K562 (cell line): Measurements from ENCODE around the gene SLC22A4. TPM values are rescaled to one million over a fixed set of nuclear protein-coding genes. Genes with fewer than 3 reads are reported as not detected.

Source experiments
- ATAC-seq: fragments of 200-7000 bp; cut with Tn5 transposase; 3 replicates; pipeline ENCODE4 v1.9.1; 2020; ENCODE audit warnings: moderate library complexity
- BruUV-seq: library from RNA; stranded (reverse); fragments of 400-500 nt; replicated peaks from 2 replicates; lab custom pipeline; 2021; lab: Mats Ljungman, UMichigan
- CTCF ChIA-PET: fragments of 300-600 bp; formaldehyde crosslinking; extraction: SDS; loops from one replicate; lab custom pipeline; 2021; ENCODE audit warnings: low intra/inter-chr PET ratio; lab: Yijun Ruan, JAX
- POLR2A ChIA-PET: fragments of 300-600, 350-650 bp; sonication (Branson Sonifier 250); formaldehyde crosslinking; extraction: SDS; loops from one replicate; lab custom pipeline; 2021; ENCODE audit warnings: antibody characterized with exemption, inconsistent platforms; lab: Yijun Ruan, JAX
- DNase-seq, 4 experiments: peaks; one replicate each; pipeline versions ENCODE4 v3.0.0 to v3.0.0-alpha.2; 2011 to 2018; ENCODE audit warnings: low spot score in 3 of 4, mixed read lengths in 3 of 4; ENCODE audit errors: extremely low read depth in 1 of 4
- FAIRE-seq: peaks from 2 replicates; lab custom pipeline; 2011; peaks lifted over from hg19 to GRCh38; lab: Jason Lieb, UNC
- H2AFZ ChIP-seq: 2 replicates; pipeline ENCODE4 v1.6.0; 2011; ENCODE audit warnings: low read depth, low read length, control low read depth, inconsistent platforms
- H3K27ac ChIP-seq: fragments of 200-600 bp; 3 replicates; pipeline ENCODE4 v1.8.0; 2011; ENCODE audit warnings: low read depth, mild to moderate bottlenecking, control low read depth, inconsistent platforms, low read length, moderate library complexity, mixed read lengths; ENCODE audit errors: extremely low read depth
- H3K27me3 ChIP-seq, 2 experiments: fragments of 300-600 bp in 1 of 2; 2 replicates in 1 of 2; 3 replicates in 1 of 2; pipeline versions ENCODE4 v1.6.0 to v1.8.0; 2011; ENCODE audit warnings: inconsistent platforms in 2 of 2, low read length in 2 of 2, mild to moderate bottlenecking in 1 of 2, mixed read lengths in 1 of 2, moderate library complexity in 1 of 2; ENCODE audit not compliant: control insufficient read depth in 2 of 2, insufficient read depth in 2 of 2
- H3K36me3 ChIP-seq: fragments of 300-600 bp; 3 replicates; pipeline ENCODE4 v1.8.0; 2011; ENCODE audit warnings: mild to moderate bottlenecking, low read length, inconsistent platforms; ENCODE audit not compliant: control insufficient read depth, insufficient read depth
- H3K4me1 ChIP-seq, 2 experiments: fragments of 200-600 bp in 1 of 2; replicated peaks in 1 of 2; 2 replicates in 1 of 2; 3 replicates in 1 of 2; pipeline versions ENCODE4 v1.5.1 to v1.8.0; 2011; ENCODE audit warnings: inconsistent platforms in 2 of 2, low read length in 2 of 2, mild to moderate bottlenecking in 1 of 2, mixed read lengths in 1 of 2, moderate library complexity in 1 of 2; ENCODE audit not compliant: control insufficient read depth in 2 of 2, insufficient read depth in 2 of 2
- H3K4me2 ChIP-seq: 2 replicates; pipeline ENCODE4 v1.6.1; 2011; ENCODE audit warnings: low read length, control low read depth, inconsistent platforms, mixed read lengths; ENCODE audit not compliant: insufficient read depth
- H3K4me3 ChIP-seq: fragments of 200-600 bp; sonication (generic), shearing (Covaris generic); 2 replicates; pipeline ENCODE4 v1.5.1; 2016; ENCODE audit warnings: control low read depth, inconsistent platforms
- H3K79me2 ChIP-seq: fragments of 200-600 bp; 3 replicates; pipeline ENCODE4 v1.8.0; 2011; ENCODE audit warnings: low read length, inconsistent platforms; ENCODE audit not compliant: control insufficient read depth, insufficient read depth
- H3K9ac ChIP-seq, 2 experiments: 2 replicates each; pipeline versions ENCODE4 v1.6.0 to v1.6.1; 2011; ENCODE audit warnings: low read depth in 2 of 2, low read length in 2 of 2, control low read depth in 1 of 2, inconsistent platforms in 1 of 2, mild to moderate bottlenecking in 1 of 2, mixed read lengths in 1 of 2; ENCODE audit not compliant: insufficient read depth in 1 of 2
- H3K9me1 ChIP-seq: one replicate; pipeline ENCODE4 v1.6.0; 2011; ENCODE audit warnings: inconsistent platforms, mild to moderate bottlenecking, low read length, moderate library complexity; ENCODE audit not compliant: control insufficient read depth, insufficient read depth
- H3K9me3 ChIP-seq: replicated peaks from 2 replicates; pipeline ENCODE4 v1.5.1; 2011; ENCODE audit warnings: low read depth, low read length, inconsistent platforms; ENCODE audit not compliant: control insufficient read depth, insufficient read depth
- H4K20me1 ChIP-seq: replicated peaks from 2 replicates; pipeline ENCODE4 v1.6.1; 2011; ENCODE audit warnings: low read length, inconsistent platforms, mixed read lengths; ENCODE audit not compliant: control insufficient read depth, insufficient read depth
- ADNP ChIP-seq: fragments of 200-800 bp; sonication (Bioruptor generic); IDR thresholded peaks from 2 replicates; pipeline ENCODE4 v1.6.1; 2016; ENCODE audit warnings: missing genetic modification characterization, missing compliant biosample characterization
- FOSL1 ChIP-seq: fragments of 200-800 bp; sonication (Bioruptor generic); conservative IDR thresholded peaks from 2 replicates; pipeline ENCODE4 v1.6.1; 2016; ENCODE audit warnings: missing genetic modification characterization, missing compliant biosample characterization
- NFE2 ChIP-seq: IDR thresholded peaks from 2 replicates; pipeline ENCODE4 v1.6.1; 2014; ENCODE audit warnings: antibody characterized with exemption, low read depth
- NKRF ChIP-seq: fragments of 450-650 bp; IDR thresholded peaks from 2 replicates; pipeline ENCODE4 v1.6.1; 2016; ENCODE audit warnings: borderline replicate concordance
- NRF1 ChIP-seq, 2 experiments: fragments of 450-650 bp; IDR thresholded peaks in 1 of 2; conservative IDR thresholded peaks in 1 of 2; 2 replicates each; pipeline ENCODE4 v1.6.1; 2014; ENCODE audit warnings: mild to moderate bottlenecking in 2 of 2
- REST ChIP-seq, 2 experiments: fragments of 450-650 bp; formaldehyde crosslinking in 1 of 2; IDR thresholded peaks; 2 replicates each; pipeline versions ENCODE4 v1.4.0 to v1.6.1; 2014 to 2020; ENCODE audit warnings: mild to moderate bottlenecking in 2 of 2, borderline replicate concordance in 1 of 2, low read depth in 1 of 2
- VEZF1 ChIP-seq: fragments of 200-800 bp; sonication (Bioruptor generic); IDR thresholded peaks from 2 replicates; pipeline ENCODE4 v1.6.1; 2017; ENCODE audit warnings: missing genetic modification characterization, missing compliant biosample characterization
- ZNF384 ChIP-seq: IDR thresholded peaks from 2 replicates; pipeline ENCODE4 v1.6.1; 2012; ENCODE audit warnings: low read depth, low read length, improper control_type of control experiment
- WGBS: fragments of 100-300 bp; shearing (Covaris generic); methylation state at CpG from one replicate; pipeline ENCODE4 v1.1.6; 2016; ENCODE audit warnings: low coverage, mixed read lengths; ENCODE audit not compliant: insufficient coverage; ENCODE audit errors: missing lambda C conversion rate; 5-methylcytosine and 5-hydroxymethylcytosine counted together
- in situ Hi-C: fragments of 300-500 bp; cut with MboI; formaldehyde crosslinking; loops from 4 replicates; pipeline ENCODE4 v1.15.0; 2018; ENCODE audit warnings: inconsistent platforms, mixed read lengths
- intact Hi-C: fragments of 100-400 bp; cut with micrococcal nuclease; formaldehyde crosslinking; loops from 2 replicates; pipeline ENCODE4 v1.14.2; 2022
- polyA plus RNA-seq, 8 experiments: library from polyadenylated mRNA; depleted of rRNA in 4 of 8; stranded (reverse) in 5 of 8; unstranded in 3 of 8; fragments of >200 nt; fragmentation: Nextera tagmentation in 2 of 8; fragmentation: Illumina TruSeq in 1 of 8; extraction: Ambion mirVana in 2 of 8; extraction: Trizol in 1 of 8; gene quantifications; 2 replicates each; pipeline versions ENCODE4 v1.2.1 to v1.2.3, GENCODE V29; 2011 to 2014; ENCODE audit warnings: inconsistent platforms in 1 of 8, missing spikeins in 1 of 8
- total RNA-seq, 7 experiments: library from RNA; depleted of rRNA in 6 of 7; stranded (reverse); fragments of >200 nt in 6 of 7; fragmentation: Illumina TruSeq in 2 of 7; extraction: Trizol in 2 of 7; gene quantifications; 2 replicates each; pipeline versions ENCODE4 v1.2.1 to v1.2.3, GENCODE V29; 2011 to 2021; ENCODE audit warnings: low replicate concordance in 1 of 7

Gene SLC22A4
- total and polyA plus RNA-seq, 9 of the 15 experiments (the other 6 are each of a cell fraction or from before 2014, with no cell fraction given): 2.7 to 9.5 (median 6.2) TPM

- H3K9ac ChIP-seq: peak overlapping the region; percentile 83 to 94
- ATAC-seq (peak; percentile 69), FAIRE-seq (peak; percentile 71), DNase-seq (peak; percentile 58 to 90 (median 70))
- 0 out of 2 replicates have a peak, but pooled peaks cover 3% of the 10 kb centered on the region for H4K20me1 ChIP-seq
- under 1% methylated on average over 44 of the region's 50 CpGs for WGBS
- intact Hi-C loops: loop anchor here (5.0 kb wide), 1 partner anchor 77 kb away; no protein-coding TSS in a partner anchor
- no TSS peak for BruUV-seq
- peaks cover 6% of the 10 kb centered on the region; the same call in 2 of the 3 replicates for H3K36me3 ChIP-seq
- ChIA-PET CTCF (no interaction called here), POLR2A (interaction anchor here (0.7 to 4.6 kb wide), 13 partner anchors 7 to 194 kb away, joined by 3 to 29 read pairs (median 4); partner anchors contain the start of gene SLC22A5)
- H3K27me3 ChIP-seq: no peaks in the 10 kb centered on the region
- peaks cover 41 to 54% of the 10 kb centered on the region in 2 experiments; a peak in 4 of 5 replicates for H3K4me1 ChIP-seq
- H3K9me1 ChIP-seq: no peaks in the 10 kb centered on the region
- H3K9me3 ChIP-seq: no peaks in the 10 kb centered on the region
- peak overlapping the region; percentile 99 for H3K4me2 ChIP-seq
- H3K79me2 ChIP-seq: peaks cover 79% of the 10 kb centered on the region
- H2AFZ ChIP-seq: peak overlapping the region; percentile 94
- in situ Hi-C loops: no loop called here
- H3K4me3 ChIP-seq: peak overlapping the region; percentile 61
- H3K27ac ChIP-seq: peak overlapping the region; percentile 96
- peak; percentile 55 to 56; a peak in 3 of 4 replicates for TF ChIP-seq NRF1 (conservative IDR thresholded peaks at IDR 0.05 in 1 of 2, IDR thresholded peaks at IDR 0.05 in 1 of 2)
- peak; percentile 63 for TF ChIP-seq VEZF1
- TF ChIP-seq ADNP: no peak
- TF ChIP-seq FOSL1 (tag): peak; percentile 77
- TF ChIP-seq NFE2: peak; percentile 32; the same call in 1 of the 2 replicates
- peak; percentile 8; the same call in 1 of the 2 replicates for TF ChIP-seq NKRF
- no peak for TF ChIP-seq ZNF384
- 0 out of 2 replicates have a peak, but pooled peaks have one; percentile 7 for TF ChIP-seq REST (IDR thresholded peaks at IDR 0.05; ENCODE audit: borderline replicate concordance)
- TF ChIP-seq REST (CRISPR knock-in tag; IDR thresholded peaks at IDR 0.05; ENCODE audit: low read depth): no peak
Measured at GRCh38 chr5:132294728-132295504, 722 bp downstream of the SLC22A4 start.
